HPDE6-E6E7 (cell line): ENCODE data around the gene SMC1B.
"Not testable (repeated sequence)": the region's sequence is repeated elsewhere in the genome, so short reads cannot be mapped to it uniquely, and the experiment has no call there.

Experiments
- DNase-seq: peaks from one replicate; pipeline ENCODE4 v3.0.0; 2011; ENCODE audit warnings: missing footprints; ENCODE audit errors: extremely low spot score

The SMC1B gene

DNA sequence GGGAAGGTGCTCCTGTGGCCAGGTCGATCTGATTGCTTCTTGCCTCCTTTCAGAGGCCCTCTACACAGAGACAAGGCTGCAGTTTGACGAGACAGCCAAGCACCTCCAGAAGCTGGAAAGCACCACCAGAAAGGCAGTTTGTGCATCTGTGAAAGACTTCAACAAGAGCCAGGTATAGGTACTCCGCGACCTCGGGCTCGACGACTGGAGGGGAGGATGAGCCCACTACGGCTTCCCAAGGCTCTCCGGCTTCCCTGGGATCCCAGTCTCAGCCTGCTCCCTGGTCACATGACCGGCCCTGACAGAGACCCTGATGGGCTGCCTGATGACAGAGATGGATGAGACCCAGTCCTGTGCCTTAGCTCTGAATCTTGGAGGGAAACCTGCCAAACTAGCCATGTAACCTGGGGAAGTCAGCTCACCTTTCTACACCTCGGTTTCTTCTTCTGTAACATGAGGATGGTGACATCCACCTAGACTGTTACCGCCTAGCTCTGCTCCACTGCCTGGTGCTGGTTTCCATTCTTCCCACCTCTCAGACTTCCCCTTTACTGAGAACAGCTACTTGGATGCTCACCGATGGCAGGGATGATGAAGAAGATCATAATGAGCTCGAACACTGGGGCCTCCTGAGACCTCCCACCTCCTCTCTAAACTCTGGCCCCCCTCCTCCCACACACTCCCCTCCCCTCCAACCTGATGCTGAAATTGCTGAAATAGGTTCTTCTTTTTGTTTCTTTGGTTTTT is 9.0 kb upstream of the SMC1B start:
- no peak for DNase-seq

DNA sequence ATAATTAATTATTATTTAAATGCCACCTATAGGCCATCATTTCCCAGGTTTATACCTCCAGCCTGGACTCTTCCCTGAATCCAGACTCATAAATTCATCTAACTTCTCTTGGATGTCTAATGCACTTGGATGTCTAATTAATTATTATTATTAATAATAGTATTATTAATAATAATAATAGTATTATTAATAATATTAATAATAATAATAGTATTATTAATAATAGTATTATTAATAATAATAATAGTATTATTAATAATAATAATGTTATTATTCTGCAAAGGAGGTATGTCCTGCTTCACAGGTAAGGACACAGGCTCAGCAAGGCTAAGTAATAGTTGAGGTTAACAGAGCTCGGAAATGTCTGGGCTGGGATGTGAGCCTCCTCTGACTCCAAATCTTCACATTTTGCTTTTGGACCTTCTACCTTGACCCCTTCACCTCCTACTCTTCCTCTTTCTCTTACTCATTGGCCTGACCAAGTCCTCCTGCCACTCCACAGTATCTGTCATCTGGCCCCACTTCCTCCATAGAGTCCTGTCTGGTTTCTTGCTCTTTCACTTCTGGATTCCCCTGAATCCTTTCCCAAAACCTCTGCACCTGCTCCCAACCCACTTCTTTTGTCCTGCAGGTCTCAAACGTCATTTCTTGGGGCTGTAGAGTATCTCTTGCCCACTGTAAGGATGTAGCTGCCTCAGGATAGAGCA is 8.1 kb upstream of the SMC1B start:
- DNase-seq: no peak

DNA sequence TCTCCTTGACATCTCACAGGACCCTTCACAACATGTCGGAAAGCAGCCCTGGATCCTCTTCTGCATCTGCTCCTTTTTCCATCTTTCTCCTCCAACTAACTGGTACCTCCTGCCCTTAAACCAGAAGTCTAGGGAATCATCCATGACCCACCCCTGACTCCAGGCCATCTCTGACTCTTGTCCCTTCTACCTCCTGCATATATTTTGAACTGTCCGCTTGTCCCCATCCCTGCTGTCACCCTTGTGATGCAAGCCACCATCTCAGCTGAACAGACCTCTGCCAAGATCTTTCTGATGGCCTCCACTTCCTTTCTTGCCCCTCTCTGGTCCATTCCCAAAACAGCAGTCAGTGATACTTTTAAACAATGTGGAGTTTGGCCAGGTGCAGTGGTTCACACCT is 7.1 kb upstream of the SMC1B start:
- DNase-seq: no peak

DNA sequence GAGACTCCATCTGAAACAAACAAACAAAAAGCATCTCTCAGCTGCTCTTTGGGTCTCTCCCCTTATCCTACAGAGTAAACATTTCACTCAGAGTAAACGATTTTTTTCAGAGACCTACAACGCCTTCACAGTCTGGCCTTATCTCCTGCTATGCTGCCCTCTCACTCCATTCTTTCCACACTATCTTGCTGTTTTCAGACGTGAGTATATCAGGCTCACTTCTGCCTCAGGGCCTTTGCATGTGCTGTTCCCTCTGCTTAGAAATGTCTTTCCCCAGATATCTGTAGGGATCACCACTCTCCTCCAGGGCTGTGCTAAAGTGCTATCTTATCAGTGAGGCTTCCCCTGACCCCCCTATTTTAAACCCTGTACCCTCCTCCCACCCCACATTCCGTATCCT is 6.6 kb upstream of the SMC1B start:
- no peak for DNase-seq

DNA sequence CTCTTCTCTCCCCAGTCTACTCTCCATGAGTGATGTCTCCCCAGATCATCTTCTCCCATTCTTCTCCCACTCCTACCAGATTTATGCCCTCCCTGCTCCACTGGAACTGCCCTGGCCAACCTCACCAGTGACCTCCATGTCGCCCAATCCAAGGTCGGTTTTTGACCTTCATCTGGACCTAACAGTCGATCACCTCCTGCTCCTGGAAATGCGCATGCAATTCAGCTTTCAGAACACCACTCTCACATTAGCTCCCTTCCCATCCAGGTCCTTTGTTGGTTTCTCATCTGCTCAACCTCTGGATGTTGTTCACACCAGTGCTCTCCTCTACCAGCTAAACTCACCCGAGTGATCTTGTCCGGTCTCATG is 5.4 kb upstream of the SMC1B start:
- DNase-seq: no peak

DNA sequence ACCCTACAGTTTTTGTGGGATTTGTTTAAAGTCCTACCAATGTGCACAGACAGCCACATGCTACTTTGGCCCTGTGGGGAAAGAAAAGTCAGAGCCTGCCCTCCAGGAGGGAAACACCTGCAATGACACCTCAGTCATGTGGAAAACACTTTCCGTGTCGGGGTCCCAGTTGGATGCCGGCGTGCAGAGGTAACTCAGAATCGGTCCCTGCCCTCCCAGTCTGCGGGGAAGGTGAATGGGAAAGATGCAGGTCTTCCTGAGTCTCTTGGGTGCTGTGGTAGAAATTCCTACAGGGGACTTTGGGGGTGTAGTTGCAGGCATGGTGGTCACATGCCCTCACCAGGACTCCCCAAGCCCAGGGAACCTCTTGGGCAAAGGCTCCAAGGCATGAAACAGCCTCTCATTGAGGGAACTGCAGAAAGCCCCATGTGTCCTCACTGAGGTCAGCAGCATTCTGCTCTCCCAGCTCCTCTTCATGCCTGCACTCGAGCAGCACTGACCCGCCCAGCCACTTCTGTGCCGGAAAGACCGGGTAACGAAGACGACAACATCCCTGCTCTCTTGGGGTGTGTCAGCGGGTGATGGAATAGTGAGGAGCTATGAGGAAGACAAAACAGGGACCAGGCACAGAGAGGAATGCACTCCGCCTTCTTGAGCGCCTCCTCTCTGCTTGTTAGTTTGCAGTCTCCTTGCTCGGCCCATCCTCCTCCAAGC is 4.8 kb upstream of the SMC1B start:
- DNase-seq: no peak

DNA sequence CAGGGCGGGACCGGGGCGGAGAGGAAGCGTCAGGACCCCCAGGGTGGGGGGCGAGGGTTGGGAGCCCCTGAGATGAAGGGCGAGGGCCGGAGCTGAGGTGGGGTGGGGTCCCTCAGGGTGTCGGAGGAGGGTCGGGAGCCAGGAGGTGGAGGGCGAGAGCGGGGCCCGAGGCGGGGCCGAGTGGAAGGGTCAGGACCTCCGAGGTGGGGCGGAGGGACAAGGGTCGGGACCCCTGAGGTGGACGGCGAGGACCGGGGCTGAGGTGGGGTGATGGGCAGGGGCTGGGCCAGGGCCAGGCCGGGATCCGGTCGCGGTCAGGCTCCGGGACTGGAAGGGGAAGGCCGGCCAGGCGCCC is 409 bp downstream of the SMC1B start:
- no peak for DNase-seq

DNA sequence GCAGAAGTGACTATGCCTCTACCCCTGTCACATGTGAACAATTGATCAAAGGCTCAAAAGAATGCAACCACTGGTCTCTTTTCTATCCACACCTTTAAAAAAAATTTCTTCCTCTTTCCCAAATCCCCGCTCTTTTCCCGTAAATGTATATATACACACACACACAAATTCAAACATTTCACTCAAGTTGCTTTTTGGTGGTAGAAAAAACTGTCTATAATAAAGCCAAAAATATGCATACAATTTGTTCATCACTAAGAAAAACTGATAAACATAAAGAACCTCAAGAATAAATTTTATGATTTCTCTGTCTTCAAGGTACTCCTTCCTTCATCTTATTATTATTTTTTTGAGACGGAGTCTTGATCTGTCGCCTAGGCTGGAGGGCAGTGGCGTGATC is 5.6 kb downstream of the SMC1B start:
- DNase-seq: no peak

DNA sequence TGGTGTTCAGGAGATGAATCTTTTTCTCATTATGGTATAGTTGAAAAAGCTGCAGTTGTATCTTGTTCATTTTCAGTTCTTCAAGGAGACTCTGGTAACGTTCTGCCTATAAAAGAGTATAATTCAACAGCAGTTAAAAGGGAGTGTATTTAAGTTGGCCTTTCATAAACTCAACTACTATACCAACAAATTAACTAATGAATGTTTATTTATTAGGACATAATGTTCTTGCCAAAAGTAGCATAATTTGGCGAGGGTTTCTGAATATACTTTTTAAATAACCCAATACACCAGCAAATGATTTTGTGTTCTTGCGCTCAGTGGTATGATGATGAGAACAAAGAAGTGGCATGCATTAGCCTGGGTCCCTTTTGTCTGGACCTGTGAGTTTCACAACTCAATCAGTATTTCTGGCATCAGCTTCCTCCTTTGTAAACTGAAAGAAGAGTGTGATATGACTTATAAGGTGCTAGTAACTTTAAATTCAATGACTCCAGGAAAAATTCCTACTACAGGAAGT is 10.9 kb downstream of the SMC1B start:
- no peak for DNase-seq

DNA sequence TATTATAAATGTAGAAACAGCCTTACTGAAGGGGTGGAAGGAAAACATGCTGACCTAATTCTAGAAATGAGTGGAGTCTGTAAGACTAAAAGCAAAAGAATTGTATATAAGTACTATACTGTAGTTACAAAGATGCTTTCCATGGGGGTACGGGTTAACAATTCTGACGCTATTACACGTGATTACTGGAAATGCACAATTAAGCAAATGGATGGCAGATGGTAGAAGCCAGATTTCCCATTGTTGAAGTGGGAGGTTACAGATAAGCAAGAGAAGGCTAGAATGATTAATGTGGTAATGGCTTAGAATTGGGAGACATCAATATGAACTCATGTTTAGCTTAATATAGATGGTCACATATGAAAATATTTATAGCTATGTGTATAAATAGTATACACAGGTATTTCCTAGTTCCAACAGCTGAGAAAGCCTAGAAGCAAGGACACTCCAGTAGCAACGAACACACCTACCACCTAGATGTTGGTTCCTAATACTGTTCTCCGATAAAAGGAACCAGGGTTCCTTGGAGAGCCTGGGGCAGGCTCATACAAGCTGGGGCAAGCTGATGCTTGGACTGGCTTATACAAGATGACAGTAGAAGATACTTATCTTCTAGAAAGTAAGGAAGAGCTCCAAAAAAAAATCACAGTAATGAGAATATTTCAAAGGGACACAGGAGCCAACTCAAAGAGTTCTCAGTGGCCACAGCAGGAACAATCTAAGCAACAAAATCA is 13.5 kb downstream of the SMC1B start:
- DNase-seq: no peak

DNA sequence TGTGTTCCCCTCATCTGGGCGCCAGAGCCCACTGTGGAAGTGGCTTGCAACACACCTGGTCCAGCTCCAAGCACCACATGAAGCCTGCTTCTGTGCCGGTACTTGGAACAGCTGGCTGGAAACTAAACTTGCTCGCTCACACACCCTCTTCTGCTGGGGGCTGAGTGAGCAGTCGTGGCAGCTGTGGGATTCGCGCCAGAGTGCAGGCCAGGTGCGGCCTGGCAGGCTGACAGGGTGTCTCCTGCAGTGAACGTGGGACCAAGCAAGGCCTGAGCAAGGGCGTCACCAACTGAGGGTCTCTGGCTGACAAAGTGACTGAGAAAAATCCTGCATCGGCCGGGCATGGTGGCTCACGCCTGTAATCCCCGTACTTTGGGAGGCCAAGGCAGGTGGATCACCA is 15.2 kb downstream of the SMC1B start:
- DNase-seq: no peak

DNA sequence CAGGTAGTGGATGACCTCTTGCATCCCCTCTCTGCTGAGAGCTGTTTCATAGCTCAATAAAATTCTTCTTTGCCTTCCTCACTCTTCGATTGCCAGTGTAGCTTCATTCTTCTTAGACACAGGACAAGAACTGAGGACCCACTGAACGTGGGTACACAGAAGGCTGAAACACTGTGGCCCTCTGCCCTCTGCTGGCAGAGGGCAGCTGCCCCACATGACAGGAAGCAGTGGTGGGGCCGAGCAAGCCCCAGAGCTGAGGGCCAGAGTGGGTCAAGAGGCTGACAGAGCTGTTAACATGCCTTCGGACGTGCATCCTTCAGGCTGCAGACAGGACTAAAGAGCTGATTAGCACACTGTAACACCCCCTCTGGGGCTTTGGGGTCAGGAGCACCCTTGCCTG is 15.6 kb downstream of the SMC1B start:
- no peak for DNase-seq

DNA sequence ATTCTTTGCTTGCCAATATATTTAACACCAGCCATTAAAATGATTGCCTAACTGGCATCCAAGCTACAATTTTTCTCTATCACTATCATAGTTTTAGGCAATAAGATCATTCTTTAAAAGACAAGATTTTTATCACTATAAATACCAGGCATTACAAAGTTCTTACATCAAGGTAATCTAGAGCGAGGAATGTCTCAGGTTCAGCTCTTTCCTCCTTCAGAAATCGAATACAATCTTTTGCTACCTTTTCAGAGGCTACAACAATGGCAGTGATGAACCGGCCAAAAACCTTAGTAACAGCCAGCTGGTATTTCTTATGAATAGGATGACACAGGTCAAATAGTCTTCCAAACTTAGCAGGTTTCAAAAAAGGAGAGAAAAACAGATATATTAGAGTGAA is 23.9 kb downstream of the SMC1B start:
- DNase-seq: no peak

DNA sequence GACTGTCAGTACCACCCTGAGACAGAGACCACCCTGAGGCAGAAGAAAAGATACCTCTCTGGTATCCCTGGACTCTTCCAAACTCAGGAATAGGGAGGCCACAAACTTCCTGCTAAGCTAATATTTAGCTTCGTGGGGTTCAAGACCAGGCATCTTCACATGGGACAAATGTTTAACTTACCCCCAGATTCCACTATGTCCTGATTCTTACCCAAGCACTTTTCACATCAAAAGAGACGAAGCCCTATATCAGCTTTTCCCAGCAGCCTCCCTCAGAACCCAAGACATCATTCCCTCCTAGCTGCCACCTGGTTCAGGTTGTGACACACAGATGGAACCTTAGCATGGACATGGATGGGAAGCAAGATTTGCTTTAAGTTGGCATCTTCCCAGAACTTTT is 32.1 kb downstream of the SMC1B start:
- DNase-seq: no peak

DNA sequence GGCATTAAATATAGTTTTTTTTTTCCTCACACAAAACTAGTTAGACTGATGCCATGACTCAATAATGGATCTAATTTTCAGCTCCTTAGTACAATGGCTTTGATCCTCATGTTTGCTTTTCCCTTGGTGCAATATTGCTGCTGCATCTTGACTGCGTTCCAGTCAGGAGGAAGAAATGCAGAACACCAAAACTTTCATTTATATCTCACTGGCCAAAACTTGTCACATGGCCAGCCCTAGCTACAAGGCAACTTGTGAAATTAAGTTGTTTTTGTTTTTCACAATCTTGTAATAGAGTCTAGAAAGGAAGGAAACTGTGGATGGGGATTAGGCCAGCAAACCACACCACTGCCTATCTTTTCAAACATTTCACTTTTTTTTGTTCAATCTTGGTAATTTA is 36.7 kb downstream of the SMC1B start:
- no peak for DNase-seq

DNA sequence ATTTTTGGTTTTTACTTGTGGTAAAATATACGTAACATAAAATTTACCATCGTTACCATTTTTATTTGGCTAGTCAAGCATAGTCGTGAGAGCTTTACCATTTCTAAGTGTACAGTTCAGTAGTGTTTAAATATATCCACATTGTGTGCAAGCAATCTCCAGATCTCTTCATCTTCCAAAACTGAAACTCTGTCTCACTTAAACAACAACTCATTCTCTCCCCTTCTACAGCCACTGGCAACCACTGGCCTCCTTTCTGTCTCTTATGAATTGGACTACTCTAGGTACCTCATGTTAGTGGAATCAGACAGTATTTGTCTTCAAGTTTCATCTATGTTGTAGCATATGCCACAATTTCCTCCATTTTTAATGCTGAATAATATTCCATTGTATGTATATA is 37.4 kb downstream of the SMC1B start:
- no peak for DNase-seq

DNA sequence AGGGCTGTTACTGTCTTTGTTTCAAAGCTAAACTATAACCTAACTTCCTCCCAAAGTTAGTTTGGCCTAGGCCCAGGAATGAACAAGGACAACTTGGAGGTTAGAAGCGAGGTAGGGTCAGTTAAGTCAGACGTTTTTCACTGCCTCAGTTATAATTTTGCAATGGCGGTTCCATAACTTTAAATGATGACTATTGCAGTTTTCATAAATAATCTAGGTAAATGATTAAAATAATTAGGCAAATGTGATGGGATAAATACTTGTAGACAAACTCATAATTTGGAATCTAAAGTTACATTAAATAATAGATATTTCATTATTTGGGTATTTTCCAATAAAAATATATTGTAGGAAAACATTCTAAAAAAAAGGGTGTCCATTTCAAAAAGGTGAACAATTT is 39.8 kb downstream of the SMC1B start:
- DNase-seq: not testable (repeated sequence)

DNA sequence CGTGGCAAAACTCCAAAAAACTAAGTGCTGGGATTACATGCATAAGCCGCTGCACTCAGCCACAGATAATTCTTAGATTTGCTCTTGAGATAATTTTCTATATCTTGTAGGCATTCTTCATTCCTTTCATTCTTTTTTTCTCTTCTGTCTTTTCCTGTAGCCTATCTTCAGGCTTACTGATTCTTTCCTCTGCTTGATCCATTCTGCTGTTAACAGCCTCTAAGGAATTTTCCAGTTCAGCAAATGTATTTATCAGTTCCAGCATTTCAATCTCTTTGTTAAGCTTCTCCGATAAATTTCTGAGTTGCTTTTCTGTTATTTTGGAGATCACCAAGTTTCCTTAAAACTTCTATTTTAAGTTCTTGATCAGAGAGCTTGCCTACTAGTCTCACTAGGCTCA is 46.7 kb downstream of the SMC1B start:
- no peak for DNase-seq

DNA sequence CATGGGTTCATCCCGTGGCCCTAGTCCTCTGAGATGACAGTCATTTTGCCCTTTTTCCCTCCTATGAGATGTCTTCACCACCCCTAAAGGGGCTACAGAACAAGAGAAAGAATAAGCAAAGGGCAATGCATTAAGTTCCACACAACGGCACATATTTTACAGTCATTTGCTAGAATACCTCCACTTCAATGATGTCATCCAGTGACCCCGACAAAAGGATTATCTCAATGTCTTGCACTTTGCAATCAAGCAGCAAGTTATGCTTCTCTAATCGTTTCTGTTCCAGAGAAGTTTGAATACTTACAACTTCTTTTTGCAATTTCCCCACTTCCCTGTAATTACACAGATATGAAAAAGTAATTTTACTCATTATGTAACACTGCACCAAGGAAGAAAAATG is 53.8 kb downstream of the SMC1B start:
- DNase-seq: no peak

DNA sequence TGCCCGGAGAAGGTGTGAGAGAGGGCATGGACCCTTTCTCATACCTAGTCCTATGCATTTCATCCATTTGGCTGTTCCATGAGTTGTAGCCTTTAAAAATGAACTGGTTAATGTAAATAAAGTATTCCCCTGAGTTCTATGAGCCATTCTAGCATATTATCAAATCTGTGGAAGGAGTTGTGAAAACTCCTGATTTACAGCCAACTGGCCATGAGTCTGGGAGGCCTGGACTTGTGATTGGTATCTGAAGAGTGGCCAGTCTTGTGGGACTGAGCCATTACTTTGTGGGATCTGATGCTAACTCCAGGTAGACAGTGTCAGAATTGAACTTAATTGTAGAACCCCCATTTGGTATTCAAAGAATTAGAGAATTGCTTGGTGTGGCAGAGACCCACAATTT is 55.3 kb downstream of the SMC1B start:
- no peak for DNase-seq

DNA sequence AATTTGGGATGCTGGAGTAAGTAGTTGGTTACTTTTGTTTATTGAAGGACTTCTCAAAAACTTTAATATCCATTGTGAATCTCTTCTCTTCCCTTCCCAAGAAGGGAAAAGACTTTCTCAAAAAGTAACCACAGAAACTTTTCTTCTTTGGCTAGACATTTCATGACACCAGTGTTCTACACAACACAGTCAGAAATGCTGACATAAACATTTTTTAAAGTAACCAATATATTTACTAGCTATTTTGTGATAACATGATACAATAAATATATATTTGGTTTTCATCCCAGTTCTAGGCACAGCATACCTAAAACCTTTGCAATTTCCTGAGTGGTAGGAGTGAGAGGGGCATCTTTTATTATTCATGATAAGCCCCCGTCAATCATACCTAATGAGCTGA is 55.9 kb downstream of the SMC1B start:
- no peak for DNase-seq

DNA sequence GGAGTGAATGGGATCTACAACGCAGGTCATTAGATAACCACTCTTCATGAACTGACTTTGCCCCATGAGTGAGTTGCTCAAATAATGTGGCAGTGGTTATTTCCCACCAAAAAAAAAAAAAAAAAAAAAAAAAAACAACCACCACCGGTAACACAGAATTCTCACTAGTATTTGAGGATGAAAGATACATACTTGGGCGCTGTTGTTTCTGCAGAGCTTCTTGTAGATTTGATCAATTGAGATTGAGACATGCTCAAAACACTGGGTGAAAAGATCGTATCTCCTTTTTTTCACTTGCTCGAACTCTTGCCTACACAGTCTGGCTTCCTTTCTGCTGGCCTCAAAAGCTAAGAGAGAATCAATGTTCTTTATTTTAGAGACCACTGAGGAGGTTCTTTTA is 59.6 kb downstream of the SMC1B start:
- DNase-seq: no peak
